ENCODE measurements around the gene CDC5L. TPM values are rescaled to one million over a fixed set of nuclear protein-coding genes. Genes with fewer than 3 reads are reported as not detected.

CDC5L gene
- total RNA-seq, 1 experiment from 2014 or later: 24.6 TPM

GRCh38 chr6:44471271-44471981 lies 83.9 kb downstream of the CDC5L start:
- POLR2A ChIA-PET: no interaction called here
- intact Hi-C loops (cut with micrococcal nuclease): loop anchor here (10.0 kb wide), 3 partner anchors 123 to 1243 kb away; no protein-coding TSS in a partner anchor
- BruUV-seq (replicated peaks): no TSS peak

More at GRCh38 chr6:44471271-44471981, 83.9 kb downstream of the CDC5L start:
- TF ChIP-seq ELF1 (IDR thresholded peaks at IDR 0.05; ENCODE audit: borderline replicate concordance, low read depth): no peak
- no peak for TF ChIP-seq SP1 (IDR thresholded peaks at IDR 0.05; ENCODE audit: low read depth)
- no peak for TF ChIP-seq SIN3A (IDR thresholded peaks at IDR 0.05; ENCODE audit: low read depth)
- TF ChIP-seq YY1 (IDR thresholded peaks at IDR 0.05; ENCODE audit: extremely low read depth, insufficient replicate concordance, low read depth, low read length): no peak
- no peak for TF ChIP-seq SRF (IDR thresholded peaks at IDR 0.05; ENCODE audit: low read depth)
- no peak for TF ChIP-seq TCF7L2 (IDR thresholded peaks at IDR 0.05; ENCODE audit: borderline replicate concordance, extremely low read depth, insufficient read depth, insufficient read length)
- TF ChIP-seq ZNF274 (IDR thresholded peaks at IDR 0.05; ENCODE audit: low read depth, low read length): no peak
- TF ChIP-seq RAD21 (IDR thresholded peaks at IDR 0.05; ENCODE audit: low read depth): no peak
- TF ChIP-seq, protein P1, sequence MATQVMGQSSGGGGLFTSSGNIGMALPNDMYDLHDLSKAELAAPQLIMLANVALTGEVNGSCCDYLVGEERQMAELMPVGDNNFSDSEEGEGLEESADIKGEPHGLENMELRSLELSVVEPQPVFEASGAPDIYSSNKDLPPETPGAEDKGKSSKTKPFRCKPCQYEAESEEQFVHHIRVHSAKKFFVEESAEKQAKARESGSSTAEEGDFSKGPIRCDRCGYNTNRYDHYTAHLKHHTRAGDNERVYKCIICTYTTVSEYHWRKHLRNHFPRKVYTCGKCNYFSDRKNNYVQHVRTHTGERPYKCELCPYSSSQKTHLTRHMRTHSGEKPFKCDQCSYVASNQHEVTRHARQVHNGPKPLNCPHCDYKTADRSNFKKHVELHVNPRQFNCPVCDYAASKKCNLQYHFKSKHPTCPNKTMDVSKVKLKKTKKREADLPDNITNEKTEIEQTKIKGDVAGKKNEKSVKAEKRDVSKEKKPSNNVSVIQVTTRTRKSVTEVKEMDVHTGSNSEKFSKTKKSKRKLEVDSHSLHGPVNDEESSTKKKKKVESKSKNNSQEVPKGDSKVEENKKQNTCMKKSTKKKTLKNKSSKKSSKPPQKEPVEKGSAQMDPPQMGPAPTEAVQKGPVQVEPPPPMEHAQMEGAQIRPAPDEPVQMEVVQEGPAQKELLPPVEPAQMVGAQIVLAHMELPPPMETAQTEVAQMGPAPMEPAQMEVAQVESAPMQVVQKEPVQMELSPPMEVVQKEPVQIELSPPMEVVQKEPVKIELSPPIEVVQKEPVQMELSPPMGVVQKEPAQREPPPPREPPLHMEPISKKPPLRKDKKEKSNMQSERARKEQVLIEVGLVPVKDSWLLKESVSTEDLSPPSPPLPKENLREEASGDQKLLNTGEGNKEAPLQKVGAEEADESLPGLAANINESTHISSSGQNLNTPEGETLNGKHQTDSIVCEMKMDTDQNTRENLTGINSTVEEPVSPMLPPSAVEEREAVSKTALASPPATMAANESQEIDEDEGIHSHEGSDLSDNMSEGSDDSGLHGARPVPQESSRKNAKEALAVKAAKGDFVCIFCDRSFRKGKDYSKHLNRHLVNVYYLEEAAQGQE (IDR thresholded peaks at IDR 0.05; ENCODE audit: low read depth): no peak
- no peak for TF ChIP-seq EZH2phosphoT487 (IDR thresholded peaks at IDR 0.05; ENCODE audit: borderline replicate concordance)
- TF ChIP-seq CBX3 (IDR thresholded peaks at IDR 0.05; ENCODE audit: low read depth): no peak
- TF ChIP-seq JUND (IDR thresholded peaks at IDR 0.05): no peak
- no peak for TF ChIP-seq FOSL1 (IDR thresholded peaks at IDR 0.05; ENCODE audit: low read depth)
- TF ChIP-seq, protein P2, sequence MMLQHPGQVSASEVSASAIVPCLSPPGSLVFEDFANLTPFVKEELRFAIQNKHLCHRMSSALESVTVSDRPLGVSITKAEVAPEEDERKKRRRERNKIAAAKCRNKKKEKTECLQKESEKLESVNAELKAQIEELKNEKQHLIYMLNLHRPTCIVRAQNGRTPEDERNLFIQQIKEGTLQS (IDR thresholded peaks at IDR 0.05): no peak
- TF ChIP-seq, protein P3, sequence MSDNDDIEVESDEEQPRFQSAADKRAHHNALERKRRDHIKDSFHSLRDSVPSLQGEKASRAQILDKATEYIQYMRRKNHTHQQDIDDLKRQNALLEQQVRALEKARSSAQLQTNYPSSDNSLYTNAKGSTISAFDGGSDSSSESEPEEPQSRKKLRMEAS (IDR thresholded peaks at IDR 0.05): no peak
- TF ChIP-seq EGR1 (IDR thresholded peaks at IDR 0.05; ENCODE audit: low read depth): no peak
- Histone ChIP-seq H4K20me1 (ENCODE audit: insufficient read depth) (no peaks in the 10 kb centered on the region), H3K27ac (ENCODE audit: low read depth, low read length) (no peak overlapping the region), H2AFZ (ENCODE audit: low read depth, low read length, poor library complexity, severe bottlenecking) (no peak overlapping the region), H3K9ac (ENCODE audit: low read length) (no peak overlapping the region), H3K9me3 (ENCODE audit: control insufficient read depth in 1 of 2, insufficient read depth in 1 of 2, low read depth in 1 of 2, low read length in 2 of 2) (no peaks in the 10 kb centered on the region), H3K79me2 (ENCODE audit: insufficient read depth, low read length) (no peaks in the 10 kb centered on the region), H3K9me2 (ENCODE audit: insufficient read depth) (no peaks in the 10 kb centered on the region), H3K36me3 (ENCODE audit: control insufficient read depth in 1 of 2, insufficient read depth in 2 of 2, low read length in 2 of 2) (no peaks in the 10 kb centered on the region), H3K27me3 (ENCODE audit: insufficient read depth, low read length) (no peaks in the 10 kb centered on the region), H3K4me1 (ENCODE audit: control insufficient read depth in 1 of 2, insufficient read depth in 2 of 2, low read length in 2 of 2) (peaks cover 5 to 22% of the 10 kb centered on the region in 2 experiments; a peak in 3 of 4 replicates), H3K4me3 (replicated peaks in 1 of 2; ENCODE audit: low read depth in 1 of 2, low read length in 2 of 2) (no peak overlapping the region), H3K4me2 (ENCODE audit: low read length) (no peak overlapping the region)
- ChIA-PET RAD21 (ENCODE audit: low non-redundant PET in 1 of 2, low total read pairs in 2 of 2, uncharacterized antibody in 2 of 2, unreplicated experiment in 2 of 2) (no interaction called here), CTCF (interaction anchor here (1.5 kb wide), 1 partner anchor 43 kb away, joined by 6 read pairs; no protein-coding TSS in a partner anchor)
- ATAC-seq (no peak), DNase-seq (ENCODE audit: low read depth, low spot score) (no peak)
